ENCODE results near the gene HM13.

DNA sequence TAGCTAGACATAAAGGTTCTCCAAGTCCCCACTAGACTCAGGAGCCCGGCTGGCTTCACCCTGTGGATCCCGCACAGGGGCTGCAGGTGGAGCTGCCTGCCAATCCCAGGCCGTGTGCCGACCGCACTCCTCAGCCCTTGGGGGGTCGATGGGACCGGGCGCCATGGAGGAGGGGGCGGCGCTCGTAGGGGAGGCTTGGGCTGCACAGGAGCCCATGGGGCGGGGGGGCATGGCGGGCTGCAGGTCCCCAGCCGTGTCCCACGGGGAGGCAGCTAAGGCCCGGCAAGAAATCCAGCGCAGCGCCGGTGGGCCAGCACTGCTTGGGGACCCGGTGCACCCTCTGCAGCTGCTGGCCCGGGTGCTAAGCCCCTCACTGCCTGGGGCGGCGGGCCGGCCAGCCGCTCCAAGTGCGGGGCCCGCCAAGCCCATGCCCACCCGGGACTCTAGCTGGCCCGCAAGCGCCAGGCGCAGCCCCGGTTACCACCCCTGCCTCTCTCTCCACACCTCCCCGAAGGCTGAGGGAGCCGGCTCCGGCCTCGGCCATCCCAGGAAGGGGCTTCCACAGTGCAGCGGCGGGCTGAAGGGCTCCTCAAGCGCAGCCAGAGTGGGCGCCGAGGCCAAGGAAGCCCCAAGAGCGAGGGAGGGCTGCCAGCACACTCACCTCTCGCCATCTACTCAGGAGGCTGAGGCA is 64.4 kb downstream of the HM13 start:
- TF ChIP-seq, protein P1, sequence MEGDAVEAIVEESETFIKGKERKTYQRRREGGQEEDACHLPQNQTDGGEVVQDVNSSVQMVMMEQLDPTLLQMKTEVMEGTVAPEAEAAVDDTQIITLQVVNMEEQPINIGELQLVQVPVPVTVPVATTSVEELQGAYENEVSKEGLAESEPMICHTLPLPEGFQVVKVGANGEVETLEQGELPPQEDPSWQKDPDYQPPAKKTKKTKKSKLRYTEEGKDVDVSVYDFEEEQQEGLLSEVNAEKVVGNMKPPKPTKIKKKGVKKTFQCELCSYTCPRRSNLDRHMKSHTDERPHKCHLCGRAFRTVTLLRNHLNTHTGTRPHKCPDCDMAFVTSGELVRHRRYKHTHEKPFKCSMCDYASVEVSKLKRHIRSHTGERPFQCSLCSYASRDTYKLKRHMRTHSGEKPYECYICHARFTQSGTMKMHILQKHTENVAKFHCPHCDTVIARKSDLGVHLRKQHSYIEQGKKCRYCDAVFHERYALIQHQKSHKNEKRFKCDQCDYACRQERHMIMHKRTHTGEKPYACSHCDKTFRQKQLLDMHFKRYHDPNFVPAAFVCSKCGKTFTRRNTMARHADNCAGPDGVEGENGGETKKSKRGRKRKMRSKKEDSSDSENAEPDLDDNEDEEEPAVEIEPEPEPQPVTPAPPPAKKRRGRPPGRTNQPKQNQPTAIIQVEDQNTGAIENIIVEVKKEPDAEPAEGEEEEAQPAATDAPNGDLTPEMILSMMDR (IDR thresholded peaks at IDR 0.05) = no peak
- TF ChIP-seq POLR2A (IDR thresholded peaks at IDR 0.05) (no peak), EP300 (IDR thresholded peaks at IDR 0.05) (no peak)

Measured in ovary (tissue), 3 donors.